Hepatocyte (in vitro differentiated cells): ENCODE data around the gene AK3. TPM values are rescaled to one million over a fixed set of nuclear protein-coding genes. Genes with fewer than 3 reads are reported as not detected.

Experiments
- DNase-seq: peaks from one replicate; pipeline ENCODE4 v3.0.0-alpha.2; 2016; ENCODE audit warnings: low spot score
- H2AFZ ChIP-seq: fragments of 200-600 bp; sonication (generic); 2 replicates; pipeline ENCODE4 v1.6.0; 2016; ENCODE audit warnings: antibody characterized with exemption, mild to moderate bottlenecking
- H3K27ac ChIP-seq: fragments of 200-600 bp; sonication (generic); 2 replicates; pipeline ENCODE4 v1.5.1; 2016; ENCODE audit warnings: mild to moderate bottlenecking
- H3K27me3 ChIP-seq: fragments of 200-600 bp; sonication (generic); 2 replicates; pipeline ENCODE4 v1.6.1; 2016
- H3K36me3 ChIP-seq: fragments of 200-600 bp; sonication (generic); replicated peaks from 2 replicates; pipeline ENCODE4 v1.5.1; 2016; ENCODE audit warnings: low read depth; ENCODE audit not compliant: insufficient read depth
- H3K4me1 ChIP-seq: fragments of 200-600 bp; sonication (generic); 2 replicates; pipeline ENCODE4 v1.5.1; 2016; ENCODE audit warnings: mild to moderate bottlenecking, moderate library complexity; ENCODE audit not compliant: insufficient read depth
- H3K4me2 ChIP-seq: fragments of 200-600 bp; sonication (generic); 2 replicates; pipeline ENCODE4 v1.6.0; 2016
- H3K4me3 ChIP-seq: fragments of 200-600 bp; sonication (generic); 2 replicates; pipeline ENCODE4 v1.5.1; 2016; ENCODE audit warnings: mild to moderate bottlenecking
- H3K79me2 ChIP-seq: fragments of 200-600 bp; sonication (generic); 2 replicates; pipeline ENCODE4 v1.6.0; 2017; ENCODE audit warnings: mild to moderate bottlenecking
- H3K9me2 ChIP-seq: fragments of 200-600 bp; sonication (generic); replicated peaks from 2 replicates; pipeline ENCODE4 v1.6.0; 2017; ENCODE audit warnings: mild to moderate bottlenecking; ENCODE audit not compliant: insufficient read depth
- H3K9me3 ChIP-seq: fragments of 200-600 bp; sonication (generic); 2 replicates; pipeline ENCODE4 v1.5.1; 2016; ENCODE audit warnings: low read depth, mild to moderate bottlenecking
- H4K20me1 ChIP-seq: fragments of 200-600 bp; sonication (generic); 2 replicates; pipeline ENCODE4 v1.6.0; 2016; ENCODE audit warnings: mild to moderate bottlenecking; ENCODE audit not compliant: insufficient read depth, poor library complexity, severe bottlenecking
- EZH2 ChIP-seq: fragments of 200-600 bp; sonication (generic); IDR thresholded peaks from 2 replicates; pipeline ENCODE4 v1.6.1; 2016; ENCODE audit warnings: antibody characterized with exemption, mild to moderate bottlenecking, borderline replicate concordance
- EZH2phosphoT487 ChIP-seq: fragments of 200-600 bp; sonication (generic); IDR thresholded peaks from one replicate; pipeline ENCODE4 v1.6.1; 2018; ENCODE audit warnings: antibody characterized with exemption, mild to moderate bottlenecking, low read depth, moderate library complexity; ENCODE audit not compliant: unreplicated experiment, severe bottlenecking
- WGBS: methylation state at CpG from one replicate; pipeline ENCODE4 v1.1.6; 2016; ENCODE audit warnings: low lambda C conversion rate; ENCODE audit errors: missing lambda C conversion rate; 5-methylcytosine and 5-hydroxymethylcytosine counted together
- polyA plus RNA-seq: library from polyadenylated mRNA; unstranded; fragments of >200 nt; fragmentation: Nextera tagmentation; extraction: Ambion mirVana; gene quantifications from 2 replicates; pipeline ENCODE4 v1.2.1, GENCODE V29; 2016
- total RNA-seq: library from RNA; depleted of rRNA; stranded (reverse); fragments of >200 nt; gene quantifications from 2 replicates; pipeline ENCODE4 v1.2.3, GENCODE V29; 2014
- TF ChIP-seq, protein P1 (sequence below): fragments of 200-600 bp; sonication (generic); IDR thresholded peaks from 2 replicates; pipeline ENCODE4 v1.5.1; 2016; ENCODE audit warnings: antibody characterized with exemption, mild to moderate bottlenecking; ENCODE audit not compliant: poor library complexity

AK3 gene
- total and polyA plus RNA-seq, 2 experiments from 2014 or later, result 102 to 141 TPM

DNA sequence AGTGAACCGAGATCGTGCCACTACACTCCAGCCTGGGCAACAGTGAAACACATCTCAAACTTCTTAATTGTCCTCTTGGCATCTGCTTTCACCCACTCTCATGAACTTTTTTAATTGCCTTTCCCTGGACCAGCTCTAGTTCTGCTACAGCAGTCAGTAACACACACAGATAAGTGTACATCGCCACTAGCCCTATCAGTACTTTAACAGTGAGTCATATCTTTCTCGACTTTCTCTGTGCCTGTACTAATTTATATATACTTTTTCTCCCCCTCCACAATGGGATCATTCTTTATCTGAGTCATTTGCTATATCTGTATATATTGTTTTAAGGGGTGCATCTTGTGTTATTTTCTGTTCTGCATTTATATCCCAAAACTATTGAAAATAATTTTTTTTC, 54.9 kb downstream of the AK3 start:
- no peak for TF ChIP-seq EZH2phosphoT487
- TF ChIP-seq EZH2, result no peak
- TF ChIP-seq, protein P1, sequence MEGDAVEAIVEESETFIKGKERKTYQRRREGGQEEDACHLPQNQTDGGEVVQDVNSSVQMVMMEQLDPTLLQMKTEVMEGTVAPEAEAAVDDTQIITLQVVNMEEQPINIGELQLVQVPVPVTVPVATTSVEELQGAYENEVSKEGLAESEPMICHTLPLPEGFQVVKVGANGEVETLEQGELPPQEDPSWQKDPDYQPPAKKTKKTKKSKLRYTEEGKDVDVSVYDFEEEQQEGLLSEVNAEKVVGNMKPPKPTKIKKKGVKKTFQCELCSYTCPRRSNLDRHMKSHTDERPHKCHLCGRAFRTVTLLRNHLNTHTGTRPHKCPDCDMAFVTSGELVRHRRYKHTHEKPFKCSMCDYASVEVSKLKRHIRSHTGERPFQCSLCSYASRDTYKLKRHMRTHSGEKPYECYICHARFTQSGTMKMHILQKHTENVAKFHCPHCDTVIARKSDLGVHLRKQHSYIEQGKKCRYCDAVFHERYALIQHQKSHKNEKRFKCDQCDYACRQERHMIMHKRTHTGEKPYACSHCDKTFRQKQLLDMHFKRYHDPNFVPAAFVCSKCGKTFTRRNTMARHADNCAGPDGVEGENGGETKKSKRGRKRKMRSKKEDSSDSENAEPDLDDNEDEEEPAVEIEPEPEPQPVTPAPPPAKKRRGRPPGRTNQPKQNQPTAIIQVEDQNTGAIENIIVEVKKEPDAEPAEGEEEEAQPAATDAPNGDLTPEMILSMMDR, result no peak
- Histone ChIP-seq H3K4me2 (no peak overlapping the region), H3K9me3 (no peaks in the 10 kb centered on the region), H3K79me2 (peaks cover 58% of the 10 kb centered on the region), H3K4me1 (peaks cover 3% of the 10 kb centered on the region), H3K27ac (no peak overlapping the region), H4K20me1 (no peaks in the 10 kb centered on the region), H3K9me2 (no peaks in the 10 kb centered on the region), H3K36me3 (no peaks in the 10 kb centered on the region), H3K27me3 (no peaks in the 10 kb centered on the region), H3K4me3 (no peak overlapping the region), H2AFZ (no peak overlapping the region)
- WGBS, result 79% methylated on average over 4 of the region's 4 CpGs
- DNase-seq, result no peak

DNA sequence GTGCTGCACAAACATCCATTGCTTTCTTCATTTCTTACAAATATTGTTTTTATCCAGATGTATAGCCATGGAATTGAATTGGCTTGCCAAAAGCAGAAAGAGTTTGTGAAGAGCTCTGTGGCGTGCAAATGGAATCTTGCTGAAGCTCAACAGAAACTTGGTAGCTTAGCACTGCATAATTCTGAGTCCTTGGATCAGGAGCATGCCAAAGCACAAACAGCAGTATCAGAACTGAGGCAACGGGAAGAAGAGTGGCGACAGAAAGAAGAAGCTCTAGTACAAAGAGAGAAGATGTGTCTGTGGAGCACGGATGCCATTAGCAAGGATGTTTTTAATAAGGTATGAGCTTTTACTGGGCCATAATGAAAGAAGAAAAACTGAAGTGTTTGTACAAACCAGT, 56.2 kb downstream of the AK3 start:
- peaks cover 9% of the 10 kb centered on the region for H3K4me1 ChIP-seq

DNA sequence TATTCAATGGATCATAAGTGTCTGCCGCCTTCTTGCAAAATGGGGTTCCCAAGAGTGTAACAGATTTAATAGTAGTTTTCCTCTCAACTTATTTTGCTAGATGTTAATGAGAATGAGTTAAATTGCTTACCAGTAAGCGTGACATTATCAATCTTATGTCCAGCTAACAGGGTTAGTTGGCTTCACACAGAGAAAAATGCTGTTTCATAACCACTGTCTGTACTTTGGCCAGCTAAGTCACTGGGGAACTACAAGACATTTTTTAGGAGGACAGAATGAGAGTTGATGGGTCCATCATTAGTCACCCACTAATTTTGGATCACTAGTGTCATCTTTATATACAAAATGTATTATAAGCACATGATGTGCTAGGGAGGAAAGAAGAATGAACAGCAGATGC, 60.3 kb downstream of the AK3 start:
- H3K79me2 ChIP-seq, result peaks cover 56% of the 10 kb centered on the region
- TF ChIP-seq EZH2, result no peak
- TF ChIP-seq EZH2phosphoT487, result no peak
- TF ChIP-seq, protein P1, result no peak

More for the DNA sequence above, 56.2 kb downstream of the AK3 start:
- no peak for DNase-seq
- no peak overlapping the region for H3K27ac ChIP-seq
- H3K9me2 ChIP-seq, result no peaks in the 10 kb centered on the region
- no peak overlapping the region for H3K4me2 ChIP-seq
- H3K9me3 ChIP-seq, result no peaks in the 10 kb centered on the region
- no peak overlapping the region for H2AFZ ChIP-seq
- no peaks in the 10 kb centered on the region for H4K20me1 ChIP-seq
- no peaks in the 10 kb centered on the region for H3K27me3 ChIP-seq
- WGBS, result 84% methylated on average over 4 of the region's 4 CpGs
- no peaks in the 10 kb centered on the region for H3K36me3 ChIP-seq
- no peak overlapping the region for H3K4me3 ChIP-seq
- H3K79me2 ChIP-seq, result peaks cover 70% of the 10 kb centered on the region
- TF ChIP-seq, protein P1, result no peak
- TF ChIP-seq EZH2 (no peak), EZH2phosphoT487 (no peak)

DNA sequence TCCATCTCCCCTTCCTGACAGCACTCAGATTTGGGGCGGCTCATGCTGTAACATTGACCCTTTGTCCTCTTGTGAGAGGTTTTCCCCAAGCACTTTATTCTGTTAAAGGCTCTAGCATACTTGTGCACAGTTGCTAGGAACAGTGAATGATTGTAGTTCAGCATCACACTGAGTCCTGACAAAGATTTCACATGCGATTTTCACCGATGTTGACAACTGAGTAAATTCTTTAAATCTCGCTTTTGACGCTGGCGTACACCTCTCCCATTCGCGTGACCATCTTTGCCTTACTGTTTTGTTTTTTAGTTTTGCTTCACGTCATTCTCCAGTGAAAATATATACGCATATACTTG, 60.9 kb downstream of the AK3 start:
- H3K9me2 ChIP-seq, result no peaks in the 10 kb centered on the region
- no peaks in the 10 kb centered on the region for H3K9me3 ChIP-seq
- peak overlapping the region; percentile 85 for H3K4me2 ChIP-seq
- H3K4me1 ChIP-seq, result peaks cover 22% of the 10 kb centered on the region
- WGBS, result 1% methylated on average over 10 of the region's 10 CpGs
- TF ChIP-seq EZH2phosphoT487, result no peak
- no peak for TF ChIP-seq EZH2
- TF ChIP-seq, protein P1, result no peak
- H3K79me2 ChIP-seq, result peaks cover 50% of the 10 kb centered on the region
- H2AFZ ChIP-seq, result peak overlapping the region; percentile 27
- no peaks in the 10 kb centered on the region for H3K27me3 ChIP-seq
- no peaks in the 10 kb centered on the region for H3K36me3 ChIP-seq
- DNase-seq, result peak; percentile 16
- no peaks in the 10 kb centered on the region for H4K20me1 ChIP-seq
- peak overlapping the region; percentile 98 for H3K27ac ChIP-seq
- peak overlapping the region; percentile 62 for H3K4me3 ChIP-seq

More for the DNA sequence above, 60.3 kb downstream of the AK3 start:
- no peak for DNase-seq
- Histone ChIP-seq H3K4me2 (peak overlapping the region; percentile 85), H3K9me2 (no peaks in the 10 kb centered on the region), H3K27me3 (no peaks in the 10 kb centered on the region), H4K20me1 (no peaks in the 10 kb centered on the region), H3K4me1 (peaks cover 22% of the 10 kb centered on the region), H3K4me3 (peak overlapping the region; percentile 62), H3K36me3 (no peaks in the 10 kb centered on the region), H3K27ac (peak overlapping the region; percentile 98), H2AFZ (no peak overlapping the region), H3K9me3 (no peaks in the 10 kb centered on the region)
- WGBS, result 50% methylated on average over 2 of the region's 2 CpGs
